ENCODE measurements around the gene HMGN5.

HMGN5 gene

DNA sequence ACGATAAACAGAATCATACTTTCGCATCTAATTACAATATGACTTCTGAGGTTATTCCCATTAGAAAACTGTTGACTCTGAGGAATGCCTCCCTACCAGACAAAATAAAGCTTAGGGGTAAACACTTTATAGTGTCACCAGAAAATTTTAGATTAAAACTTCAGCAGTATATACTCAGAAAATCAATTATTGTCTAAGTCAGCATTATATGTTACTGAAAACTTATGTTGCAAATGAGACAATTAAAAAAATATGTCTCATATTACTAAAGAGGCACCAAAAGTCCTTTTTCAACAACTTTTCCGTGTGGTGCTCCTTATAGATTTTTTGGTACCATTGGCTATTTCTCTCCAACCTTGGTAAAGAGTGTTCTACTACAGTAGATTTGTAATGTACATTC is 91.4 kb downstream of the HMGN5 start:
- Histone ChIP-seq H3K4me3 (ENCODE audit: low read depth, low read length) (no peak overlapping the region), H3K4me1 (no peaks in the 10 kb centered on the region), H3K36me3 (no peaks in the 10 kb centered on the region), H3K9me3 (no peaks in the 10 kb centered on the region), H3K27me3 (no peaks in the 10 kb centered on the region)
- TF ChIP-seq, protein P1, sequence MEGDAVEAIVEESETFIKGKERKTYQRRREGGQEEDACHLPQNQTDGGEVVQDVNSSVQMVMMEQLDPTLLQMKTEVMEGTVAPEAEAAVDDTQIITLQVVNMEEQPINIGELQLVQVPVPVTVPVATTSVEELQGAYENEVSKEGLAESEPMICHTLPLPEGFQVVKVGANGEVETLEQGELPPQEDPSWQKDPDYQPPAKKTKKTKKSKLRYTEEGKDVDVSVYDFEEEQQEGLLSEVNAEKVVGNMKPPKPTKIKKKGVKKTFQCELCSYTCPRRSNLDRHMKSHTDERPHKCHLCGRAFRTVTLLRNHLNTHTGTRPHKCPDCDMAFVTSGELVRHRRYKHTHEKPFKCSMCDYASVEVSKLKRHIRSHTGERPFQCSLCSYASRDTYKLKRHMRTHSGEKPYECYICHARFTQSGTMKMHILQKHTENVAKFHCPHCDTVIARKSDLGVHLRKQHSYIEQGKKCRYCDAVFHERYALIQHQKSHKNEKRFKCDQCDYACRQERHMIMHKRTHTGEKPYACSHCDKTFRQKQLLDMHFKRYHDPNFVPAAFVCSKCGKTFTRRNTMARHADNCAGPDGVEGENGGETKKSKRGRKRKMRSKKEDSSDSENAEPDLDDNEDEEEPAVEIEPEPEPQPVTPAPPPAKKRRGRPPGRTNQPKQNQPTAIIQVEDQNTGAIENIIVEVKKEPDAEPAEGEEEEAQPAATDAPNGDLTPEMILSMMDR (IDR thresholded peaks at IDR 0.05; ENCODE audit: low read depth, low read length): no peak
- DNase-seq: no peak

GRCh38 chrX:81082649-81083048 is 119.1 kb downstream of the HMGN5 start:
- H3K36me3 ChIP-seq: no peaks in the 10 kb centered on the region
- no peaks in the 10 kb centered on the region for H3K9me3 ChIP-seq
- no peaks in the 10 kb centered on the region for H3K27me3 ChIP-seq
- DNase-seq: no peak
- H3K4me1 ChIP-seq: no peaks in the 10 kb centered on the region
- no peak overlapping the region for H3K4me3 ChIP-seq (ENCODE audit: low read depth, low read length)
- TF ChIP-seq, protein P1 (IDR thresholded peaks at IDR 0.05; ENCODE audit: low read depth, low read length): no peak
